ENCODE results near the gene NPBWR2.
A peak's percentile ranks its signal among the peaks of the same experiment; 100 is the strongest.

Gene NPBWR2

GRCh38 chr20:64071341-64072332 is 35.7 kb downstream of the NPBWR2 start:
- DNase-seq (ENCODE audit: low read depth) = no peak

- DNase-seq (ENCODE audit: low read depth) = no peak
Observed at GRCh38 chr20:64070244-64070993, 36.9 kb downstream of the NPBWR2 start.

GRCh38 chr20:64069614-64070243 is 37.6 kb downstream of the NPBWR2 start:
- DNase-seq (ENCODE audit: low read depth) = no peak

- no peak for DNase-seq (ENCODE audit: low read depth)
Observed at GRCh38 chr20:64069209-64069613, 38.2 kb downstream of the NPBWR2 start.

GRCh38 chr20:64068386-64069208 is 38.8 kb downstream of the NPBWR2 start:
- DNase-seq (ENCODE audit: low read depth) = no peak

GRCh38 chr20:64067733-64068307 is 39.5 kb downstream of the NPBWR2 start:
- no peak for DNase-seq (ENCODE audit: low read depth)

GRCh38 chr20:64067005-64067632 is 40.2 kb downstream of the NPBWR2 start:
- DNase-seq (ENCODE audit: low read depth) = no peak

GRCh38 chr20:64065974-64066343 is 41.4 kb downstream of the NPBWR2 start:
- no peak for DNase-seq (ENCODE audit: low read depth)

GRCh38 chr20:64065062-64065973 is 42.0 kb downstream of the NPBWR2 start:
- DNase-seq (ENCODE audit: low read depth) = no peak

- DNase-seq (ENCODE audit: low read depth) = no peak
Observed at GRCh38 chr20:64064145-64064698, 43.1 kb downstream of the NPBWR2 start.

GRCh38 chr20:64063389-64064144 is 43.8 kb downstream of the NPBWR2 start:
- DNase-seq (ENCODE audit: low read depth) = no peak

GRCh38 chr20:64062596-64063388 is 44.6 kb downstream of the NPBWR2 start, which contains the start of gene TCEA2:
Gene TCEA2, plus strand, starts transcription at chr20:64063198. Its CDS starts 115 bp downstream, at chr20:64063313.
- peak; percentile 92 for DNase-seq (ENCODE audit: low read depth)

GRCh38 chr20:64062276-64062595 is 45.1 kb downstream of the NPBWR2 start:
- no peak for DNase-seq (ENCODE audit: low read depth)

GRCh38 chr20:64058536-64058935 is 48.8 kb downstream of the NPBWR2 start:
- DNase-seq (ENCODE audit: low read depth) = no peak

- DNase-seq (ENCODE audit: low read depth) = peak; percentile 79
Observed at GRCh38 chr20:64057628-64058498, 49.5 kb downstream of the NPBWR2 start.

GRCh38 chr20:64056889-64057627 is 50.3 kb downstream of the NPBWR2 start:
- DNase-seq (ENCODE audit: low read depth) = no peak

Data from activated T-cell treated with anti-CD3 and anti-CD28 coated beads for 1 hour (primary cell).